G401.6 (cell line): ENCODE results near the gene GID8.

Experiments used
- FAIRE-seq: peaks from 2 replicates; lab custom pipeline; 2012; peaks lifted over from hg19 to GRCh38; lab: Jason Lieb, UNC

GID8 gene

DNA sequence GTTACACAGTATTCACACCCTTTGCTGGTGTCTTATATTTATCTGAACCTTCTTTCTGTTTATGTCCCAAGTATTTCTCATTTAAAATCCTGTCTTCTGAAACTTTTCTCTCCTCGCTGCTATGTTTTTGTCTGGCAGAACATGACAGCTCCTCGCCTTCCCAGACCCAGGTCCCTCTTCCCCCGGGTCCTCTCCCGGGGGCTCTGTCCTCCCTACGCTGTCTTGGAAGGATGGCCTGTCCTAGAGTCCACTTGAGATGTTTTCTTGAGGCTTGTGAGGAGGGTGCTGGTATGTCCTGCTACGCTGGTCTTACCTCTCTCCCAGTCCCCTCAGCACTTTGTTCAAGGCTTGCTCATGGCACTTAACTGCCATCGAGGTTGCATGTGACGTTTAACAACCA lies 6.2 kb downstream of the GID8 start:
- no peak for FAIRE-seq

DNA sequence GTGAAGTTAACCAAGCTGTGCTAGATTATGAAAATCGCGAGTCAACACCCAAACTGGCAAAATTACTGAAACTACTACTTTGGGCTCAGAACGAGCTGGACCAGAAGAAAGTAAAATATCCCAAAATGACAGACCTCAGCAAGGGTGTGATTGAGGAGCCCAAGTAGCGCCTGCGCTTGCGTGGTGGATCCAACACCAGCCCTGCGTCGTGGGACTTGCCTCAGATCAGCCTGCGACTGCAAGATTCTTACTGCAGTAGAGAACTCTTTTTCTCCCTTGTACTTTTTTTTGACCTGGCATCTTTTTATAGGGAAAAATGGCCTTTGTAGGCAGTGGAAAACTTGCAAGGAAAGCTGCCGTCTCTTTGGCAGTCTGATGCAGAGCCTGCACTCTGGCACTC lies 6.8 kb downstream of the GID8 start:
- FAIRE-seq, result no peak

DNA sequence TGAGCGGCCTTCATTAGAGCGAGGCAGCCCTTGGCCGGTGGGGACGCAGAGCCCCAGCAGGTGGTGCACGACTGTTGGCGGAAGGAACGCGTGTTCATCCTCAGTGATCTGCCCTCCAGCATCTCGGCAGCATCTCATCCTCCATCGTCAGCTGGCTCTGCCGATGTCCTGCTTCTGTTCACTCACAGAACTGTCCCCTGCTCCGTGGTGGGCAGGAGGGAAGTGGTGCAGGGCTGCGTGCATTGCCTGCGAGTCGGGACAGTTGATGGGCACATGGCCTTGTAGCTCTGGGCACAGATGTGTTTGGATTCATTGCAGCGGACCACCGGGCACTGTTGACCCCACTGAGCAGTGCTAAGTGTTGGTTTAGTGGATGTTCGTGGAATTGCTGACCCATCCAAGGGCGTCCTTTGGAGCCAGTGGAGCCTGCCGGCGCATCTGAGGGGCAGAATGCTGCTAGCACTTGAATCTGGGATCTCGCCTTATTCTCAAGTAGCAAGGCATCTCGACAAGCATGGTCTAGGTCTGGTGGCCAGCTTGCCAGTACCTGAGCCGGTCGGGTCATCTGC lies 7.9 kb downstream of the GID8 start:
- no peak for FAIRE-seq

DNA sequence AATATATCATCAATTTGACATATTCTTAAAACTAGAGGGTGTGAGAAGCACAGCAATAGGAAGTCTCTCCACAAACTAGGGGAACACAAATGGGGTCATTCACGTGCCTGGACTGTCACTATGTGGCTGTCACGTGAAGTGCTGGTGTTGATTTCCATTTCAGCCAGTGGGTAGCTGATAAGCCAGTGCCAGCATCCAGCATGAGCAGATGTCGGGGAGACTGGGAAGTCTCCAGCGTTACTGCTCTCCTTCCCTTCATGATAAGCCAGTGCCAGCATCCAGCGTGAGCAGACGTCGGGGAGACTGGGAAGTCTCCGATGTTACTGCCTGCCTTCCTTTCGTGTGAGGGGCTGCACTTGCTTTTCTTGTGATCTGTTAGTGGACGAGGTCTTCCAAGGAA lies 9.0 kb downstream of the GID8 start:
- FAIRE-seq, result no peak

DNA sequence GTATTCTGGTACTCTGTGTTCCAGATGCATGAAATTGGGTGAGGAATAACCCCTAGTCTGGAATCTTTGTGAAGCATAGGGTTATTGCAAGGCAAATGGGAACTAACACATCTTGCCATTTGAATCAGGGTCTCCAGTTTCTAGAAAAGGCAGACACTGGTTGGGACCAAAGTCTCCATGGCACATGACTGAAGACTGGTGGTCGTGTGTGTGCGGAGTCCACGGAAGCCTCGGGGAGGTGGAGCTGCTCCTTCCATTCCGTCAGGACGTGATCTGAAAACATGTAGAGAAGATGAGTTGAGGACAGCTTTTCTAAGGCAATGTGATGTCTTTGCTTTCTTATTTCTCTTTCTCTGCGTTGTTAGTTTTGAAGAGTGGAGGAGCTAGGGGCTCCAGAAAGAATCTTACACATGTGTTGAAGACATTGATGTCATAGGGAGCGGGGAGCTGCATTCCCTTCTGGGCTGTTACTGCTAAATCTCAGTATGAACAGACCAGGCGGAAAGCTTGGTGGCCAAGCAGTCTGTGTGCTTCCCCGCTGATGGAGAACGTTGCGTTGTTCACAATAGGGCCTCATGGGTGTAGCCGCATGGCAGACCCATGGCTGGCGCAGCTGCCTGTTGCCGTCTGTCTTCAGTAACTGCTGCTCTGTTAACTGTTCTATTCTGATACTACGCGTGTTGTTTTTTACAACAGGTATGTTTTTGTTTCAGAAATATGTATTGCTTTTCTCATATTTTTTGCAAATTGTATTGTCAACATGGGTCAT lies 9.8 kb downstream of the GID8 start:
- no peak for FAIRE-seq

DNA sequence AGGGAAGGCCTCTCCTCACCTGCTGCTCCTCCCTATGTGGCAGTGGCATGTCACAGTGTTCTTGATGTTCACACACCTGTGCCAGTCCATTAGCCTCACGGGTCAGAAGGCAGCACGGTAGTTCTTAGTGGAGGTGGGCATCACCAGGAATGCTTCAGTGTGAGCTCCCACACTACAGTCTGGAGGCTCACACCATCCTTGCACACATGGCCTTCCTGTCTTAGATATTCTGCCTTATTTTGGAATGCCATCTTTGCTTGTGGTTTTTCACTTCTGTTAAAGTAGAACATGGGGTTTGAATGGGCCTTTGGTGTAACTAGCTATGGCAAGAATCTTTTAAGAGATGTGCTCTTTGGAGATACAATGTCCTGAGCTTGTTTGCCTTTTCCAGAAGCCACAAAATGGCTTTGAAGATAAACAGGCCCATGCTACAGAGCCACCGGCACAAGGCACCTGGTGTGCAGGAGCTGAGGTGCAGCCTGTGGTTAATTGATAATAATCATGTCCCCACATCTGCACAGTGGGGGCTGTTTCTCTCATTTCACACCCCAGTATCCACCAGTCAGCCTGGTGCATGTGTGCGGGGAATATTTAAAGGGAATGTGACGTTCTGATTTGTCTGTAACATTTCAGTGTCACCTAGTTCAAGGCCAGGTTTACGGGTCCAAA lies 11.3 kb downstream of the GID8 start:
- FAIRE-seq, result no peak

DNA sequence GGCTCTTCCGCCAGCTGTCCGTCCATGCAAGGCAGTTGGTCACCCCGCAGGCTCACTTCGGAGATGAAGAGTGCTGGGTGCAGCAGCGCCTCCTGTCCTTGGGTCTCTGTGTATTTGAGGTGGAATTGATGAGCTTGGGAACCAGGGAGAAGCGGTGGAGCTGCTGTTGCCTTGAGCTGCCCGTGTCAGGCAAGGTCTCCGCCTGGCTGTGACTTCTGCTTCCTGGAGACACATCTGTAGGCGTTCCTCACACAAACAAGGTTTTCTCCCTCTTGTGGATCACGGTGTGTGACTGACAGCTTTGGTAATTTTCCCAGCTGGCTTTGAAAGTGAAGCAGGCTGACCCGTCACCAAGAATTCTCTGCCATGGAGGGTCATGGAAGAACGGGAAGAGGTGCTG lies 12.0 kb downstream of the GID8 start:
- no peak for FAIRE-seq

DNA sequence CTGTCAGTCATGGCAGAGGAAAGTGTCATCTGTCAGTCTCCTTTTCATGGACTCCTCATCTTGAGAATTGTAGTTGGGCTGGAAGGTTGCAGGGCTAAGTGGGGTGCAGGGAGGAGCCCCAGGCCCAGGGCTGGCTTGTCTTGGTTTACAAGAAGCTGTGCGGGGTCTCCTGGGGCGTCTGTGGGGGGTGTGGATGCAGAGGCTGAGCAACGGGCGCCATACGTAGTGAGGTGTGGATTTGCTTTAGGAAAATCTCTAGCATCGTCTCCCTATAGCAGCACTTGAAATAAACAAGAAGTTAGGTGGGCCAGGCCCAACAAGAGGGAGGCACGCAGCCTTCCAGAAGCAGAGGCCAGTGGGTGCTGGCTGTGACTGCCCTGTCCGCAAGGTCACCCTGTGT lies 12.8 kb downstream of the GID8 start:
- no peak for FAIRE-seq

DNA sequence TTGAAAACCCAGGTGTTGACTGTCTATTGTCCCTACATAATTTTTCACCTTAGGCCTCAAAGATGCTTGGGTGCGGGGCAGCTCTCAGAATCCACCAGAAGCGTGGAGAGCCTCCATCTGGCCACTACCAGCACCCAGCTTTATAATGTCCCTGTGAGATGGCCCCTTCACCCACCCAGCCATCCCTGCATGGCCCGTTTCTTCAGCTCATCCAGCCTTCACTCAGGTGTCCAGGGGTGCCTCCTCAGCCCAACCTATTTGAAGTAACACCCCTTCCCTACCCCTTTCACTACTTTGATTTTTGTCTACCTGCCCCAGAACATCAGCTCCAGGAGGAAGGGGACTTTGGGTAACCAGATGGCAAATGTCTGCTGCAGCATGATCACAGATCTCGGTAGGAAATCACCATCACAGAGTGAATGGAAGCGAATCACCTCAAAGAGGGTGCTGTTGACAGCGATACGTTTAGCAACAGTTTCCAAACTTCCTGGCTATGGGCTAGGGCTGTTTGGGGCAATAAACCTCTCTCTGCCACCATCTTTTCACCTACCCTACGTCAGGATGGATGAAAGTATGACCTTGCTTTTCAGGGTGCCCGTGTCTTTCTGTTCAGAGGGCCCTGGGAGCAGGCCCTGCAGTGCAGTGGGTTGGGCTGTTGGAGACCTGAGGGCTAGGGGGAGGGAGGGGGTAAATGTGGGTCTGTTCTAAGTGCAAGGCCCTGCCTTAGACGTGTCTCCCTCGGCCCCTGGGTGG lies 13.4 kb downstream of the GID8 start:
- no peak for FAIRE-seq

DNA sequence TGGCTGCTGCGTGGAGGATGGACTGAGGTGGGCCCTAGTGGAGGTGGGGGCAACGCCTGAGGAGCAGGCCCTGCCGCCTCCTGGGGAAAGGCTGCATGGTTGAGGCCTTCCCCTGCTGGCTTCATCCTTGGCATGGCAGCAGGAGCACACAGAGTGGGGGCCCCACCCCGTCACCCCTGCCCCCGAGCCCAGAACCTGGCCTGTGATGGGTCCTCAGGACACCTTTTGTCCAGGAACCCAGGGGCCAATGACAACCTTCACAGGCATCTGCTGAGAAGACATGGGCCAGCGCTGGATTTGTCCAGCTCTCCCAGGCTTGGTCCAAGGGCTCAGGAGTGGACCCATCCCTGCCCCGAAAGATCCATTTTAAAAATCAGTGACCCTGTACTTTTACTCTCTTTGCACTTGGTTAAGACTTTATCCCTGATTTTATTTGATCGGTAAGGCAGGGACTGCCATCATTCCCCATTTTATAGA lies 14.0 kb downstream of the GID8 start:
- no peak for FAIRE-seq

DNA sequence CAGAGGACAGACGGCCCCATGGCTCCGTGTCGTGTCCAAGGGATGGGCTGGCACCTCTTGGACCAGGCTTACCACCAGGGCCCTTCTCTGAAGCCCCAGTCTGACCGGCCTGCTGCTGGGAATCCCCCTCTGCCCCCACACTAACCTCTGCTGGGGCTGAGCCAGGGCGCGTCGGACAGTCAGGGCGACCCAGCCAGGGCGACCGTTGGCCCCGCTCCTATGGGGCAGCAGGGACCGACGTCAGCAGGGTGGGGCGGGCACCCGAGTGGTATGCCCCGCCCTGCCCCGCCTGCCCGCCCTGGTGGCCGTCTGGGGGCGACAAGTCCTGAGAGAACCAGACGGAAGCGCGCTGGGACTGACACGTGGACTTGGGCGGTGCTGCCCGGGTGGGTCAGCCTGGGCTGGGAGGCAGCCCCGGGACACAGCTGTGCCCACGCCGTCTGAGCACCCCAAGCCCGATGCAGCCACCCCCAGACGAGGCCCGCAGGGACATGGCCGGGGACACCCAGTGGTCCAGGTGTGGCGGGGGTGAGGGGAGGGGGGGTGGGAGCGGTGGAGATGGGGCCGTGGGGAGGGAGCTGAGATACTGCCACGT lies 14.5 kb downstream of the GID8 start, which contains the start of gene SLC17A9:
Gene SLC17A9, plus strand, starts transcription at position 337 of the 595 bp plus-strand sequence. Its CDS starts 122 bp downstream, at position 459.
- no peak for FAIRE-seq

DNA sequence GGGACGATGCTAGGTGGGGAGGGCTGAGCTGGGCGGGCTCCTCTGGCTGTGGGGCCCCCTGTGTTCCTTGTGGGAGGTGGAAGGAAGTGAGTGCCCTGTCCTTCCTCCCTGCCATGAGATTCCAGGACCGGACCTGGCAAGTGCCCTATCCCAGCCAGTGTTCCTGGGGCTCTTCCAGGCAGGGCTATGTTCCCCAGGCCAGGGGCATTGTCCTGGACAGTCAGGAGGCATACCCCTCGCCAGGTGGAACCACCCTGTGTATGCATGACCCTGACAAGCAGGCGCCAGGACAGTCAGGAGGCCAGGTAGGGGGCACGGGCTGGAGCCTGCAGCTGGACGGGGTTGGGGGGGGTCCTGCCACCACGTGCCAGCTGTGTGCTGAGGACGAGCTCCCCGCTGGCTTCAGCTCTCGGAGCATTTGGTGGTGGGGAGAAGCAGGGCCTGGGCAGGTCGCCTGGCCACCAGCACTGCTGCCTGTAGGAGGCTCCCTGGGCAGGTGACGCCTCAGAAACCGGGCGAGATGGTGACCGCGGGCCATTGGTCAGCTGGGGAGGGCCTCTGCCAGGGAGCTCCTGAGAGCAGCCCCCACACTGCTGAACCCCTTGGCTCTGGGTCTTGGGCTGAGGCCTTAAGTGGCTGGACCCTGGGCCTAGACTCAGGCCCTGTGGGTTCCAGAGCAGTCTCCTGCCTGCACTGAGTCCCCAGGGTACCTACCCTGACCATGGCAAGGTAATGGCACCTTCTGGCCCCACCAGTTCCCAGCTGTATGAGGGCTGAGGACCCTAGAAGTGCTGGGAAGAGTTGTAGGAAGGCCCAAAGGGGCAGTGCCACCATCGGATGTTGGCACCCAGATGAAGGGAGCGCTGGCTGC lies 15.3 kb downstream of the GID8 start:
- no peak for FAIRE-seq

DNA sequence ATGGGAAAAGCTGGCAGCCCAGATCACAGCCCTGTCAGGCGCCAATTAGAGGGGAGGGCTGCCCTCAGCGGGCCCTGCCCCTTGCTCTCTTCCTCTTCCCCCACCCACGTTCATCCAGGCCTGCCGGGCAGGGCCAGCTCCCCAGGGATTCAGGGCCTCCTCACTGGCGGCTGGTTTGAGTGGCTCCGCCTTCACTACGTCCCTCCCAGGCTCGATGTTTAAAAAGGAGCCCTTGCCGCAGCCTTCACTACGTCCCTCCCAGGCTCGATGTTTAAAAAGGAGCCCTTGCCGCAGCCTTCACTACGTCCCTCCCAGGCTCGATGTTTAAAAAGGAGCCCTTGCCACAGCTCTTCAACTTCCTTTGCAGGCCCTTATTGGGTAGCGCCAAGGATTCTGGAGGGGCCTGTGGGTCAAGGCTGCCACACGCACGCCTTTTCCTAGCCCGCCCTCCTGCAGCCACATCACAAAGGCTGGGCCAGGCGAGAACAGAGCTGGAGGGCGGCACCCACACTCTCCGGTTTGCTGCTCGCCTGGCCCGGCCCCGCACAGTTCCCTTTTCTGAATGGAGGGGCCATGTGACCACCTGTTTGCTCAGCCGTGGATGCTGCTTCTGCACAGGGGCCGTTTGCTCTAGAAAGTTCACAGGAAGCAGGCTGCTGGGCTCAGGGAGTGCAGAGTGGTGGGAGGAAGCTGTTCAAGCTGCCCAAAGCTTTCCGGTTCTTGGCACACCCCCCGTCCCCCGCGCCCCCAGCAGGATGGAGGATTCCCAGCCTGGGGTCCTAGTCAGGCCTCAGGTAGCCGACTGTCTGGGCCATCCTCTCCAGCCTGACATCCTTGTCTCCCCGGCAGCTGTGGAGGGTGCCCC lies 16.1 kb downstream of the GID8 start:
- peak; percentile 47 for FAIRE-seq

DNA sequence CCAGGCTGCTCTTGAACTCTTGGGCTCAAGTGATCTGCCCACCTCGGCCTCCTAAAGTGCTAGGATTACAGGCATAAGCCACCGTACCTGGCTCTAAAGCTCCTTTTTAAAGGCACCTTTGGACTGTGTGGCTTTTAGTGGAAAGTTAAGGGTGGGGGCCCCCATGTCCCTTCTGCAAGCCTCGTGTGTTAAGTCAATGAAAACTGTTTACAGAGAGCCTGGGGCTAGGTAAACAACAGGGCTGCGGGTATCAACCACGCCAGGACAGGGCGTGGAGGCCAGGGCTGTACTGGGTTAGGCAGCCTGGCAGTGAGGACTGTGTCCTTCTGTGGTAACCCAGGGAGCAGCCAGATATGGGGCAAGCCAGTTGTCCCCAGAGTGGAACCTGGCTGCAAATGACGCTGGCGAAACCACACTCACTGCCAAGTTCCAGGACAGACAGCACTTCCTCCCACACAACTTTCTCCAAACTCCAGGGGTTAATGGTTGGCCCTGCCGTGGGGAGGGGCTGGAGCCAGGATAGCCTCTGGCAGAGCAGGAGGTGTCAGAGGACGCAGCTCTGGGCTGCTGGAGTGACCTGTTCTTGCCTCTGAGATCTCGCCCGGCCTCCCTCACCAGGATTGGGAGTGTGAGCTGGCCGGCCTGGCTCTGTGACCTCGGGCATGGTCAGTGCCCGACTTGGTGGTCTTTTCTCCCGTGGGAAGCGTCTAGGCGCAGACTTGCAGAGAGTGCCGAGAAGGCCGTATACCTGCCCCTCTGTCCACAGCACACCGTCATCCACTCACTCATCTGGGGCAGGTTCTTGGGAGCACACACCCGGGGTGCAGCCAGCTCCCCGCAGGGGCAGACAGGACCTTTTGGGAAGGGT lies 17.8 kb downstream of the GID8 start:
- no peak for FAIRE-seq

DNA sequence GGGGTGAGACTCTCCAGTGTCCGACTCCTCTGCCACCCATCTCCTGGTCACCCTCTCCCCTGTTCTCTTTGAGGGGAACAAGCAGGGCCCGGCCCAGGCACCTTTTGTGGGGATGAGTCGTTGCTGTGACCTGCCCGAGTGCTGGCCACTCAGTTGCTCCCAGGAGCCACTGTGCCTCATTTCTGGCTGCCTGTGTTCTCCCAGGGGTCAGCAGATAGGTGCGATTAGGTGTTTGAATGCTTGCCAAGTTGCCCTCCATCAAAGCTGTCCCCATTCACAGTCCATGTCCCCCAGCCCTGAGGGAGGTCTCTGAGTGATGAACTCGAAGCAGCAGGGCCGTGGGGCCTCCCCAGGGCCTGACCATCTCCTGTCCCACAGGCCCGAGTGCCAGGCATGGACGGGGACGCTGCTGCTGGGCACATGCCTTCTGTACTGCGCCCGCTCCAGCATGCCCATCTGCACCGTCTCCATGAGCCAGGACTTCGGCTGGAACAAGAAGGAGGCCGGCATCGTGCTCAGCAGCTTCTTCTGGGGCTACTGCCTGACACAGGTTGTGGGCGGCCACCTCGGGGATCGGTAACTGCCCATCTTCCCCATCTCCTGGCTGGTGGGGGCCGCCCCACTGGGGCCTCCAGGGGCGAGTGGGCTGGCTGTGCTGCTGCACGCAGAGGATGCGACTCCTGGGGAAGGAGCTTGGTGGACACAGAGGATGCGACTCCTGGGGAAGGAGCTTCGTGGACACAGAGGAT lies 18.6 kb downstream of the GID8 start:
- no peak for FAIRE-seq

DNA sequence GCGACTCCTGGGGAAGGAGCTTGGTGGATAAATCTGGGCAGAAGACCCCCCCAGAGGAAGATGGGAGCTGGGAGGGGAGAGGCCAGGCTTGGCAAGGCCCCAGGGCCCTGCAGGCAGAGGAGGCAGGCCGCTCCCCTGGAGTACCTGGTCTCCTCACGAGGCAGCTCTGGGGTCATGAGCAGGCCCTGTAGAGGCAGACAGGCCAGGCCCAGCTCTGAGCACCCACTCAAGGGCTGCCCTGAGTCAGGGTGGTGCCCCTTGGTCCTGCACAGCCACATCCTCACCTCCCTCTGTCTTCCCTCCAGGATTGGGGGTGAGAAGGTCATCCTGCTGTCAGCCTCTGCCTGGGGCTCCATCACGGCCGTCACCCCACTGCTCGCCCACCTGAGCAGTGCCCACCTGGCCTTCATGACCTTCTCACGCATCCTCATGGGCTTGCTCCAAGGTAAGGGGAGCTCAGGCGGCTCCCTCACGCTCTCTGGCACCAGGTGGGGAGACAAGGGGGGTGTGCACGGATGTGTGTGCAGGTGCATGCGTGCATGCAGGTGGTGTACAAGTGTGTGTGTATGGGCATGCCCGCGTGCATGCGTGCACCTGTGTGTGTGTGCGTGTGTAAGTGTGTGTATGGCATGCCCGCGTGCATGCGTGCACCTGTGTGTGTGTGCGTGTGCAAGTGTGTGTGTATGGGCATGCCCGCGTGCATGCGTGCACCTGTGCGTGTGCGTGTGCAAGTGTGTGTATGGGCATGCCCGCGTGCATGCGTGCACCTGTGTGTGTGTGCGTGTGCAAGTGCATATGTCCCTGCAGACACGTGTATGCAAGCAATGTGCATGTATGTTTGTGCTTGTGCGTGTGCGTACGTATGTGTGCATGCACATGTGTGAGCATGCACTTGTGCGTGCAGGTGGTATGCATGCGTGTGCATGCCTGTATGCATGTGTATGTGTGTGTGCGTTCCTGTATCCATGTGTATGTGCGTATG lies 19.5 kb downstream of the GID8 start:
- FAIRE-seq, result no peak

DNA sequence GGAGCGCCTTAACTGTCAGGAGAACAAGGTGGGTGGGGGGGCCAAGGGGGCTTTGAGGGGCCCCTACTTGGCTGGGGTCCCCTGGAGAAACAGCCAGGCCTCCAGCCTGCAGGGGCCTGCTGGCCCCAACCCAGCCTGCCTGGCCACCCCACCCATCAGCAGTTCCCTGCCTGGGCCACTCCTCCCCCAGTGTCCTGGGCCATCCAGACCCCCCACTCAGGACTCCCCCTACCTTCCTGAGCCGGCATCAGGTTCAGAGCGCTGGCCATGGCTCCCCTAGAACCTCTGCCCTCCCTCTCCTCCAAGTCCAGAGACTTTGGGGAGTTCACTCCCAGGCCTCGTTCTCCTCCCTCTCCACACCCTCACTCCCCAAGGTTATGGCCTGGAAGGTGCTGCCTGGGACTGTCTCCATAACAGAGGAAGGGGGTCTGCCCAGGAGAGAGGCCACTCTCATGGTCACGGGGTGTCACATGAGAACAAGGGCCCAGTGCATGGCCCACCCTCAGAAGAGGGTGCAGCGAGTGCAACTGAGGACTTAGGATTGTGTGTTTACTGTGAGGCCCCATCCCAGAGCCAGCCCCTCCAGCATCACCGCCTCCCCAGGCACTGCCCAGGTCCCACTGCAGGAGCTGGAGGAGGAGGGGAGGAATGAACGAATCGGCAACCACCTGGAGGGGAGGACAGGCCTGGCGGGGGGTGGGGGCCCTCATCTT lies 20.6 kb downstream of the GID8 start:
- no peak for FAIRE-seq
